Heart left ventricle (tissue), 16 donors: ENCODE measurements around the gene LSM2. TPM values are rescaled to one million over a fixed set of nuclear protein-coding genes. Genes with fewer than 3 reads are reported as not detected.

Experiments
- ATAC-seq, 4 donors: fragments of 200-7000 bp; cut with Tn5 transposase; one replicate each; pipeline ENCODE4 v1.9.1; 2020 to 2022; ENCODE audit warnings: moderate library complexity in 4 of 4, mild to moderate bottlenecking in 3 of 4, moderate number of reproducible peaks in 1 of 4
- DNase-seq, 5 donors: peaks; one replicate each; pipeline ENCODE4 v3.0.0-alpha.2; 2020
- H3K27ac ChIP-seq, 12 donors: fragments of 200-600 bp; sonication (generic) in 4 of 12; one replicate each; pipeline versions ENCODE4 v1.5.0 to v1.8.0; 2016 to 2022; ENCODE audit warnings: mild to moderate bottlenecking in 2 of 12
- H3K27me3 ChIP-seq, 9 donors: fragments of 200-600 bp; sonication (generic) in 2 of 9; one replicate each; pipeline versions ENCODE4 v1.5.1 to v1.8.0; 2016 to 2022; ENCODE audit warnings: mild to moderate bottlenecking in 3 of 9
- H3K36me3 ChIP-seq, 9 donors: fragments of 200-600 bp; sonication (generic) in 2 of 9; one replicate each; pipeline versions ENCODE4 v1.5.0 to v1.8.0; 2018 to 2022; ENCODE audit warnings: mild to moderate bottlenecking in 2 of 9
- H3K4me1 ChIP-seq, 12 donors: fragments of 200-600 bp; sonication (generic) in 4 of 12; one replicate each; pipeline versions ENCODE4 v1.5.0 to v1.8.0; 2016 to 2022; ENCODE audit warnings: mild to moderate bottlenecking in 3 of 12
- H3K4me3 ChIP-seq, 12 donors: fragments of 200-600 bp; sonication (generic) in 4 of 12; one replicate each; pipeline versions ENCODE4 v1.5.0 to v1.8.0; 2017 to 2022; ENCODE audit warnings: mild to moderate bottlenecking in 9 of 12, moderate library complexity in 4 of 12
- H3K9me3 ChIP-seq, 12 donors: fragments of 200-600 bp; sonication (generic) in 4 of 12; one replicate each; pipeline versions ENCODE4 v1.5.0 to v1.8.0; 2016 to 2022; ENCODE audit warnings: mild to moderate bottlenecking in 1 of 12
- CTCF ChIP-seq, 12 donors: fragments of 200-600 bp; sonication (generic) in 4 of 12; IDR thresholded peaks; one replicate each; pipeline versions ENCODE4 v1.5.0 to v1.8.0; 2018 to 2022; ENCODE audit warnings: antibody characterized with exemption in 12 of 12, mild to moderate bottlenecking in 5 of 12
- POLR2A ChIP-seq, 2 donors: fragments of 450-650 bp; IDR thresholded peaks; one replicate each; pipeline ENCODE4 v1.6.1; 2017; ENCODE audit warnings: antibody characterized with exemption in 2 of 2, mild to moderate bottlenecking in 2 of 2, moderate library complexity in 2 of 2
- WGBS, 4 donors: extraction: QIAGEN DNeasy Blood & Tissue Kit in 2 of 4; methylation state at CpG; one replicate each; pipeline versions ENCODE4 v1.1.5 to v1.1.7; 2013 to 2018; 5-methylcytosine and 5-hydroxymethylcytosine counted together
- intact Hi-C, 10 donors: fragments of 100-400 bp; cut with DNase I; formaldehyde crosslinking; loops; one replicate each; pipeline versions ENCODE4 v1.11.1 to v1.14.2; 2022
- polyA plus RNA-seq, 2 donors: library from polyadenylated mRNA; stranded (reverse); fragments of 200-250 nt; gene quantifications; one replicate each; pipeline ENCODE4 v1.2.3, GENCODE V29; 2013
- total RNA-seq, 9 donors: library from RNA; depleted of rRNA in 2 of 9; stranded (reverse); fragments of >200 nt in 2 of 9; fragmentation: NEBNext Ultra II Directional in 3 of 9; extraction: Animal tissue kit (Norgen Biotek cat#: 25700) in 3 of 9; gene quantifications; one replicate each; pipeline versions ENCODE4 v1.1.0 to v1.2.4, GENCODE V29; 2016 to 2023
- donor health status: ischemic (EF 13 %, LVEDD 7.1; RV severe dilation, severe dysfunction).
- donor health status: healthy with polysubstance abuse.
- donor health status: DM: no; HTN: yes; CAD: no.
- donor health status: DM: no; HTN: no; CAD: no.
- donor health status: ischemic (EF 25% LVEDD 6.9; RV normal size, moderate dysfunction).
- donor health status: ischemic (EF 25% LVEDD 5.7; RV mildly dilated, moderate dysfunction).
- donor health status: healthy.
- donor health status: DM: yes; HTN: yes; CAD: no.
- donor health status: ischemic (EF 35%, LVEDD 5.7; RV mildly dilated, moderate dysfunction).
- donor health status: nonischemic (EF 11% LVEDD 7.7; RV severe dilation, severe dysfunction).
- donor health status: DM: yes; HTN: yes; CAD: no.
- donor health status: PGD.
- donor health status: ischemic (EF 29% LVEDD 5.4; RV normal size, mild dysfunction).
- donor health status: nonischemic (EF 23%, LVEDD 6.1; RV moderate dilation, normal function).

The LSM2 gene
- total and polyA plus RNA-seq, 11 donors = 22.9 to 64.7 (median 26.6) TPM

GRCh38 chr6:31779908-31780307 is 26.9 kb downstream of the LSM2 start:
- no peak overlapping the region for H3K4me3 ChIP-seq
- peaks cover 0 to 20% (median 12%) of the 10 kb centered on the region in 12 donors for H3K4me1 ChIP-seq
- H3K27me3 ChIP-seq = no peaks in the 10 kb centered on the region
- TF ChIP-seq CTCF (IDR thresholded peaks at IDR 0.05) (no peak), POLR2A (IDR thresholded peaks at IDR 0.05) (no peak)
- intact Hi-C loops = loop anchor here in 3 of 10 donors (5.0 to 10.0 kb wide), 3 partner anchors 38 to 98 kb away; partner anchors contain the start of genes LY6G5C (in 1 of the 3) and MSH5 (in 1 of the 3)
- WGBS, 4 donors = 93 to 97% (median 94%) methylated on average over 9 to 10 of the region's 10 CpGs
- DNase-seq (no peak), ATAC-seq (no peak)
- no peak overlapping the region for H3K27ac ChIP-seq
- H3K36me3 ChIP-seq = peaks cover 0 to 70% (median 62%) of the 10 kb centered on the region in 9 donors
- H3K9me3 ChIP-seq = no peaks in the 10 kb centered on the region

- Histone ChIP-seq H3K36me3 (peaks cover 0 to 63% (median 55%) of the 10 kb centered on the region in 9 donors), H3K27ac (no peak overlapping the region), H3K27me3 (no peaks in the 10 kb centered on the region), H3K4me1 (peaks cover 0 to 20% (median 12%) of the 10 kb centered on the region in 12 donors), H3K4me3 (no peak overlapping the region), H3K9me3 (no peaks in the 10 kb centered on the region)
- DNase-seq (no peak), ATAC-seq (no peak)
- WGBS, 4 donors = 92 to 94% (median 94%) methylated on average over 20 to 43 of the region's 43 CpGs
- TF ChIP-seq CTCF (IDR thresholded peaks at IDR 0.05) = no peak
- intact Hi-C loops = loop anchor here in 3 of 10 donors (5.0 to 10.0 kb wide), 3 partner anchors 37 to 97 kb away; partner anchors contain the start of genes LY6G5C (in 1 of the 3) and MSH5 (in 1 of the 3)
Measured at GRCh38 chr6:31778999-31779885, 27.5 kb downstream of the LSM2 start.

GRCh38 chr6:31778193-31778592 is 28.6 kb downstream of the LSM2 start:
- DNase-seq = no peak
- peaks cover 0 to 54% (median 45%) of the 10 kb centered on the region in 9 donors for H3K36me3 ChIP-seq
- intact Hi-C loops = loop anchor here in 3 of 10 donors (5.0 to 10.0 kb wide), 3 partner anchors 36 to 96 kb away; partner anchors contain the start of genes LY6G5C (in 1 of the 3) and MSH5 (in 1 of the 3)
- peaks cover 0 to 20% (median 13%) of the 10 kb centered on the region in 12 donors for H3K4me1 ChIP-seq
- H3K27me3 ChIP-seq = no peaks in the 10 kb centered on the region
- WGBS, 4 donors = 94 to 98% (median 95%) methylated on average over 5 of the region's 5 CpGs
- H3K27ac ChIP-seq = peak overlapping the region in 2 of 12 donors; percentile 83 to 84
- TF ChIP-seq CTCF (IDR thresholded peaks at IDR 0.05) = no peak
- no peak for TF ChIP-seq POLR2A (IDR thresholded peaks at IDR 0.05)
- no peak overlapping the region for H3K4me3 ChIP-seq
- H3K9me3 ChIP-seq = no peaks in the 10 kb centered on the region
- no peak for ATAC-seq

GRCh38 chr6:31777667-31778050 is 29.1 kb downstream of the LSM2 start:
- TF ChIP-seq CTCF (IDR thresholded peaks at IDR 0.05) = no peak
- TF ChIP-seq POLR2A (IDR thresholded peaks at IDR 0.05) = no peak
- Histone ChIP-seq H3K27me3 (no peaks in the 10 kb centered on the region), H3K4me1 (peaks cover 0 to 22% (median 13%) of the 10 kb centered on the region in 12 donors), H3K27ac (peak overlapping the region in 11 of 12 donors; percentile 38 to 85 (median 79)), H3K9me3 (no peaks in the 10 kb centered on the region), H3K4me3 (peak overlapping the region in 4 of 12 donors; percentile 33 to 48 (median 44)), H3K36me3 (peaks cover 0 to 49% (median 40%) of the 10 kb centered on the region in 9 donors)
- ATAC-seq = no peak
- intact Hi-C loops = loop anchor here in 3 of 10 donors (5.0 to 10.0 kb wide), 3 partner anchors 35 to 95 kb away; partner anchors contain the start of genes LY6G5C (in 1 of the 3) and MSH5 (in 1 of the 3)
- no peak for DNase-seq
- 90 to 96% (median 92%) methylated on average over 5 of the region's 5 CpGs for WGBS, 4 donors
